Measurements from ENCODE around the gene FGFRL1.

The FGFRL1 gene

DNA sequence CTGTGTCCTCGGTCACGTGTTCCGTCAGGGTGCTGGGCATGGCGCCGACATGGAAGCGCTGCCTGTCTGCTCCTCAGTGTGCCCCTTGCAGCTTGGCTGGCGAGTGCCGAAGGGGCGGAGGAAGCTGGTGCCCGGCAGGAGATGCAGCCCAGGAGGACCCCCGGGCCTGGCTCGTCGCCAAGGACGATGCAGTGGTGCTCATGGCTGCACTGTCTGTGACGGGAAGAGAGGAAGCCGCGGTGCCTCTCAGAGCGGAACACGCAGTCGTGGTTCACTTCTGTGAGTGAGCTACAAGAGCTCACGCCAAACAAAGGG, 38.1 kb downstream of the FGFRL1 start:
- TF ChIP-seq, protein P1, sequence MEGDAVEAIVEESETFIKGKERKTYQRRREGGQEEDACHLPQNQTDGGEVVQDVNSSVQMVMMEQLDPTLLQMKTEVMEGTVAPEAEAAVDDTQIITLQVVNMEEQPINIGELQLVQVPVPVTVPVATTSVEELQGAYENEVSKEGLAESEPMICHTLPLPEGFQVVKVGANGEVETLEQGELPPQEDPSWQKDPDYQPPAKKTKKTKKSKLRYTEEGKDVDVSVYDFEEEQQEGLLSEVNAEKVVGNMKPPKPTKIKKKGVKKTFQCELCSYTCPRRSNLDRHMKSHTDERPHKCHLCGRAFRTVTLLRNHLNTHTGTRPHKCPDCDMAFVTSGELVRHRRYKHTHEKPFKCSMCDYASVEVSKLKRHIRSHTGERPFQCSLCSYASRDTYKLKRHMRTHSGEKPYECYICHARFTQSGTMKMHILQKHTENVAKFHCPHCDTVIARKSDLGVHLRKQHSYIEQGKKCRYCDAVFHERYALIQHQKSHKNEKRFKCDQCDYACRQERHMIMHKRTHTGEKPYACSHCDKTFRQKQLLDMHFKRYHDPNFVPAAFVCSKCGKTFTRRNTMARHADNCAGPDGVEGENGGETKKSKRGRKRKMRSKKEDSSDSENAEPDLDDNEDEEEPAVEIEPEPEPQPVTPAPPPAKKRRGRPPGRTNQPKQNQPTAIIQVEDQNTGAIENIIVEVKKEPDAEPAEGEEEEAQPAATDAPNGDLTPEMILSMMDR (IDR thresholded peaks at IDR 0.05; ENCODE audit: low read depth, low read length) = no peak
- TF ChIP-seq EZH2phosphoT487 (IDR thresholded peaks at IDR 0.05; ENCODE audit: low read depth) = no peak
- no peak overlapping the region for H3K4me2 ChIP-seq (ENCODE audit: low read length)

DNA sequence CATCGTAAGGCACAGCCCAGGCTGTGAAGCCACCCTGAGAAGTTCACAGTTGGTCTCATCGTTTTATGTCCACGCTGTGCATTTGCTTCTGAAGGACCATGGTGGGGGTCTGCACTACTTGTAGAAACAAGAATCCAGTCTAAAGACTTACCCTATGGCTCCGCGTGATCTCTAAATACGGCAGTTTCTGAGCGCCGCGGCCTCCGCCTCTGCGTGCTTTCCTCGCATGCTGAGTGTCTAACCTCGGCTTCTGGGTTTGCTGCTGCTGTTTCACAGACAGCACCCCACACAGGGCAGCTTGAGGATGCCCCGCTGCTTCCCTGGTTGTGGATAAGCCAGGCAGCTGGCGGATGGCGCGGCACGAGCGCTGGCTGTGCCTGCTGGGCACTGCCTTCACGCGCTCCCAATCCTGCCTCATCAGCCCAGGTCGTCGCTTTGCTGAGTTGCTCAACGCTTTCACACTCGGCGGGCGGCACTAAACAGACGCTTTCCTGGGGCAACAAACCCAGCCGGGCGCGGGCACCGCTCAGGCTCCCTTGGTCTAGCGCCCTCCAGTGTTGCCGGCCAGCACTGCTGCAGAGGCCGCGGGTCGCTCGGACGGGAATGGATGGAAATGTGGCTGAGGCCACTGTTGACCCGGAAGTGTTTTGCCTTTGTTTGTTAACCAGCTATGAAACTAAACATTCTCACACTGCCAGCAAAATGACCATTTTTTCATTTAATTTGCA, 39.2 kb downstream of the FGFRL1 start:
- no peaks in the 10 kb centered on the region for H3K36me3 ChIP-seq (replicated peaks; ENCODE audit: low read depth, low read length)
- H3K27me3 ChIP-seq (ENCODE audit: low read depth, low read length) = no peaks in the 10 kb centered on the region
- no peak overlapping the region for H3K4me2 ChIP-seq (ENCODE audit: low read length)
- no peaks in the 10 kb centered on the region for H3K79me2 ChIP-seq (ENCODE audit: low read length)
- no peaks in the 10 kb centered on the region for H3K4me1 ChIP-seq (ENCODE audit: low read length)
- no peaks in the 10 kb centered on the region for H4K20me1 ChIP-seq (ENCODE audit: insufficient read depth, low read length)
- H3K27ac ChIP-seq (ENCODE audit: low read length) = no peak overlapping the region
- no peak overlapping the region for H3K4me3 ChIP-seq (ENCODE audit: low read length)
- TF ChIP-seq, protein P1 (IDR thresholded peaks at IDR 0.05; ENCODE audit: low read depth, low read length) = no peak
- TF ChIP-seq EZH2phosphoT487 (IDR thresholded peaks at IDR 0.05; ENCODE audit: low read depth) = no peak
- H3K9ac ChIP-seq (ENCODE audit: low read length) = no peak overlapping the region
- no peak overlapping the region for H2AFZ ChIP-seq (ENCODE audit: low read depth, low read length)
- no peaks in the 10 kb centered on the region for H3K9me3 ChIP-seq (ENCODE audit: insufficient read depth, low read length)

More for the DNA sequence above, 38.1 kb downstream of the FGFRL1 start:
- no peak overlapping the region for H3K4me3 ChIP-seq (ENCODE audit: low read length)
- H3K79me2 ChIP-seq (ENCODE audit: low read length) = no peaks in the 10 kb centered on the region
- no peak overlapping the region for H3K27ac ChIP-seq (ENCODE audit: low read length)
- H2AFZ ChIP-seq (ENCODE audit: low read depth, low read length) = no peak overlapping the region
- H4K20me1 ChIP-seq (ENCODE audit: insufficient read depth, low read length) = no peaks in the 10 kb centered on the region
- no peaks in the 10 kb centered on the region for H3K36me3 ChIP-seq (replicated peaks; ENCODE audit: low read depth, low read length)
- no peaks in the 10 kb centered on the region for H3K27me3 ChIP-seq (ENCODE audit: low read depth, low read length)
- no peaks in the 10 kb centered on the region for H3K9me3 ChIP-seq (ENCODE audit: insufficient read depth, low read length)
- no peaks in the 10 kb centered on the region for H3K4me1 ChIP-seq (ENCODE audit: low read length)
- no peak overlapping the region for H3K9ac ChIP-seq (ENCODE audit: low read length)

DNA sequence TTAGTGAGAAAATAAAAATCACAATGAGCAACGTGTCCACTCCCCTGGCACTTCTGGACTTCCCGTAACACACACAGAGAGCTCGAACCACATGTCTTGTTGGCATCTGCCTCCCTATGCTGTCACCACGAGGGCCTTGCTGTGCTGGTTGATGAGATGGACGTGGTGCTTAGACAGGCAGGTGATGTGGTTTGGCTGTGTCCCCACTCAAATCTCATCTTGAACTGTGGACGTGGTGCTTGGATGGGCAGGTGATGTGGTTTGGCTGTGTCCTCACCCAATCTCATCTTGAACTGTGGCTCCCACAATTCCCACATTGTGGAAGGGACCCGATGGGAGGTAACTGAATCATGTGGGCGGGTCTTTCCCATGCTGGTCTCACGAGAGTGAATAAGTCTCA, 40.0 kb downstream of the FGFRL1 start:
- no peaks in the 10 kb centered on the region for H4K20me1 ChIP-seq (ENCODE audit: insufficient read depth, low read length)
- no peak overlapping the region for H3K4me2 ChIP-seq (ENCODE audit: low read length)

DNA sequence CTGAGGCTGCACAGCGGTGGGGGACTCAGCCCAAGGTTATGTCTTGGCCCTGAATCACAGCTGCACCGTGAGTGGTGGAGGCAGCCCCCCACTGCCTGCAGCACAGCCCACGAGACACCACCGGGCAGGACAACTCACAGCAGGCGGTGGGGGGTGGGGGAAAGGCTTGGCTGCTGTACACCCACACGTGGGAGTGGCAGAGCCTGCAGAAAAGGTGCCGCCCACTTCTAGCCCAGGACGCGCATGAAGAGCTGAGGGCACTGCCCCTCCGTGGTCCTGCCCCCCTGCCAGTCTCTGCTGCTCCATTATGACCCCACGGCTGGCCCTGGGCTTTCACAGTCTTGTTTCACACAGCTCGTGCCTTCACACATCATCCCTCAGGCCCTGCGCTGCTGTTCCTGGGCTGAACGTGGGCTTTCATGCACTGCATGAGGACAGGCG, 40.8 kb downstream of the FGFRL1 start:
- H3K4me2 ChIP-seq (ENCODE audit: low read length) = no peak overlapping the region
- H3K27me3 ChIP-seq (ENCODE audit: low read depth, low read length) = no peaks in the 10 kb centered on the region
- H3K27ac ChIP-seq (ENCODE audit: low read length) = no peak overlapping the region
- H3K79me2 ChIP-seq (ENCODE audit: low read length) = no peaks in the 10 kb centered on the region
- TF ChIP-seq EZH2phosphoT487 (IDR thresholded peaks at IDR 0.05; ENCODE audit: low read depth) = no peak
- TF ChIP-seq, protein P1 (IDR thresholded peaks at IDR 0.05; ENCODE audit: low read depth, low read length) = no peak
- H3K4me3 ChIP-seq (ENCODE audit: low read length) = no peak overlapping the region
- H3K9me3 ChIP-seq (ENCODE audit: insufficient read depth, low read length) = no peaks in the 10 kb centered on the region
- no peaks in the 10 kb centered on the region for H4K20me1 ChIP-seq (ENCODE audit: insufficient read depth, low read length)
- H3K4me1 ChIP-seq (ENCODE audit: low read length) = 0 out of 2 replicates have a peak, but pooled peaks cover 3% of the 10 kb centered on the region
- no peak overlapping the region for H2AFZ ChIP-seq (ENCODE audit: low read depth, low read length)
- H3K9ac ChIP-seq (ENCODE audit: low read length) = no peak overlapping the region
- H3K36me3 ChIP-seq (replicated peaks; ENCODE audit: low read depth, low read length) = no peaks in the 10 kb centered on the region

More for the DNA sequence above, 40.0 kb downstream of the FGFRL1 start:
- Histone ChIP-seq H3K9me3 (ENCODE audit: insufficient read depth, low read length) (no peaks in the 10 kb centered on the region), H2AFZ (ENCODE audit: low read depth, low read length) (no peak overlapping the region), H3K27me3 (ENCODE audit: low read depth, low read length) (no peaks in the 10 kb centered on the region), H3K4me3 (ENCODE audit: low read length) (no peak overlapping the region), H3K4me1 (ENCODE audit: low read length) (0 out of 2 replicates have a peak, but pooled peaks cover 3% of the 10 kb centered on the region), H3K79me2 (ENCODE audit: low read length) (no peaks in the 10 kb centered on the region), H3K27ac (ENCODE audit: low read length) (no peak overlapping the region), H3K36me3 (replicated peaks; ENCODE audit: low read depth, low read length) (no peaks in the 10 kb centered on the region), H3K9ac (ENCODE audit: low read length) (no peak overlapping the region)
- no peak for TF ChIP-seq EZH2phosphoT487 (IDR thresholded peaks at IDR 0.05; ENCODE audit: low read depth)
- TF ChIP-seq, protein P1 (IDR thresholded peaks at IDR 0.05; ENCODE audit: low read depth, low read length) = no peak
